Endothelial cell of umbilical vein (primary cell): Measurements from ENCODE around the gene LRRC28. TPM values are rescaled to one million over a fixed set of nuclear protein-coding genes. Genes with fewer than 3 reads are reported as not detected.

Experiments
- BruUV-seq: library from RNA; stranded (reverse); fragments of 400-500 nt; replicated peaks from 2 replicates; lab custom pipeline; 2021; lab: Mats Ljungman, UMichigan
- CTCF ChIA-PET: fragments of 300-600, 350-600 bp; sonication (Branson Sonifier 250); formaldehyde crosslinking; loops from one replicate; lab custom pipeline; 2021; ENCODE audit warnings: antibody characterized with exemption, inconsistent platforms; lab: Charles Lee
- POLR2A ChIA-PET: fragments of 300-600, 350-600 bp; sonication (Branson Sonifier 250); formaldehyde crosslinking; loops from one replicate; lab custom pipeline; 2021; ENCODE audit warnings: antibody characterized with exemption, inconsistent platforms; lab: Charles Lee
- DNase-seq: peaks from one replicate; pipeline ENCODE4 v3.0.0-alpha.2; 2011; ENCODE audit warnings: low read depth, low spot score
- FAIRE-seq: peaks from 2 replicates; lab custom pipeline; 2011; peaks lifted over from hg19 to GRCh38; lab: Jason Lieb, UNC
- H2AFZ ChIP-seq: 2 replicates; pipeline ENCODE4 v1.6.0; 2012; ENCODE audit warnings: low read depth, low read length, control low read depth, inconsistent platforms
- H3K27ac ChIP-seq: 2 replicates; pipeline ENCODE4 v1.5.1; 2011; ENCODE audit warnings: low read depth, mild to moderate bottlenecking, control low read depth, low read length, moderate library complexity; ENCODE audit not compliant: insufficient read depth
- H3K27me3 ChIP-seq, 2 experiments: 2 replicates each; pipeline versions ENCODE4 v1.6.0 to v1.6.1; 2011; ENCODE audit warnings: low read length in 2 of 2, mixed read lengths in 1 of 2; ENCODE audit not compliant: control insufficient read depth in 2 of 2, insufficient read depth in 2 of 2
- H3K36me3 ChIP-seq, 2 experiments: 2 replicates in 1 of 2; 3 replicates in 1 of 2; pipeline ENCODE4 v1.5.1; 2011; ENCODE audit warnings: low read length in 2 of 2, mild to moderate bottlenecking in 1 of 2, moderate library complexity in 1 of 2; ENCODE audit not compliant: control insufficient read depth in 2 of 2, insufficient read depth in 2 of 2; ENCODE audit errors: extremely low read depth in 1 of 2
- H3K4me1 ChIP-seq: 3 replicates; pipeline ENCODE4 v1.5.1; 2011; ENCODE audit warnings: mild to moderate bottlenecking, low read length; ENCODE audit not compliant: control insufficient read depth, insufficient read depth; ENCODE audit errors: extremely low read depth
- H3K4me2 ChIP-seq: 2 replicates; pipeline ENCODE4 v1.6.1; 2011; ENCODE audit warnings: low read length, control low read depth, mixed read lengths; ENCODE audit not compliant: insufficient read depth
- H3K4me3 ChIP-seq, 3 experiments: fragments of 200-600 bp in 1 of 3; sonication (generic), shearing (Covaris generic) in 1 of 3; replicated peaks in 1 of 3; 2 replicates each; pipeline ENCODE4 v1.5.1; 2011 to 2016; ENCODE audit warnings: control low read depth in 3 of 3, low read length in 3 of 3, mild to moderate bottlenecking in 2 of 3, inconsistent platforms in 1 of 3, low read depth in 1 of 3, moderate library complexity in 1 of 3; ENCODE audit not compliant: insufficient read depth in 1 of 3
- H3K79me2 ChIP-seq: 2 replicates; pipeline ENCODE4 v1.6.0; 2012; ENCODE audit warnings: low read length, inconsistent platforms; ENCODE audit not compliant: control insufficient read depth, insufficient read depth
- H3K9ac ChIP-seq: replicated peaks from 2 replicates; pipeline ENCODE3; 2011; ENCODE audit warnings: low read length, control low read depth; ENCODE audit not compliant: insufficient read depth; ENCODE audit errors: extremely low read depth
- H3K9me1 ChIP-seq: replicated peaks from 3 replicates; pipeline ENCODE4 v1.6.0; 2011; ENCODE audit warnings: mild to moderate bottlenecking, low read length; ENCODE audit not compliant: control insufficient read depth, insufficient read depth; ENCODE audit errors: extremely low read depth
- H3K9me3 ChIP-seq: replicated peaks from 2 replicates; pipeline ENCODE4 v1.5.1; 2012; ENCODE audit warnings: low read length, inconsistent platforms; ENCODE audit not compliant: control insufficient read depth, insufficient read depth
- H4K20me1 ChIP-seq: replicated peaks from 2 replicates; pipeline ENCODE3; 2011; ENCODE audit warnings: mild to moderate bottlenecking, low read length; ENCODE audit not compliant: control insufficient read depth, insufficient read depth; ENCODE audit errors: extremely low read depth
- CTCF ChIP-seq, 2 donors: IDR thresholded peaks; 1 replicate in 1 of 2; 2 replicates in 1 of 2; pipeline ENCODE4 v1.5.1; 2011; ENCODE audit warnings: low read length in 2 of 2, mild to moderate bottlenecking in 2 of 2, moderate library complexity in 2 of 2, control low read depth in 1 of 2, inconsistent platforms in 1 of 2, low read depth in 1 of 2; ENCODE audit not compliant: insufficient read depth in 1 of 2; ENCODE audit errors: extremely low read depth in 1 of 2
- EZH2 ChIP-seq: IDR thresholded peaks from 2 replicates; pipeline ENCODE4 v1.6.1; 2012; ENCODE audit warnings: borderline replicate concordance, low read depth, mild to moderate bottlenecking, moderate library complexity, low read length, inconsistent platforms; ENCODE audit not compliant: severe bottlenecking
- FOS ChIP-seq: IDR thresholded peaks from 2 replicates; pipeline ENCODE4 v1.6.1; 2011; ENCODE audit warnings: mild to moderate bottlenecking, low read length, moderate library complexity, borderline replicate concordance; ENCODE audit not compliant: insufficient read depth
- GATA2 ChIP-seq: IDR thresholded peaks from 2 replicates; pipeline ENCODE4 v1.7.0; 2011; ENCODE audit warnings: low read depth, mild to moderate bottlenecking, moderate library complexity, mixed read lengths, low read length; ENCODE audit not compliant: insufficient read length, insufficient read depth
- JUN ChIP-seq: IDR thresholded peaks from 2 replicates; pipeline ENCODE4 v1.6.1; 2011; ENCODE audit warnings: borderline replicate concordance, low read depth; ENCODE audit not compliant: insufficient read length, insufficient read depth
- MAX ChIP-seq: IDR thresholded peaks from 2 replicates; pipeline ENCODE4 v1.6.1; 2011; ENCODE audit not compliant: insufficient read depth, insufficient read length
- MYC ChIP-seq: IDR thresholded peaks from one replicate; pipeline ENCODE4 v1.6.1; 2011; ENCODE audit warnings: mild to moderate bottlenecking, low read depth, low read length
- POLR2A ChIP-seq: IDR thresholded peaks from 2 replicates; pipeline ENCODE4 v1.6.1; 2012; ENCODE audit warnings: low read depth, mild to moderate bottlenecking, control low read depth, low read length
- POLR2AphosphoS5 ChIP-seq: IDR thresholded peaks from 2 replicates; pipeline ENCODE4 v1.6.1; 2012; ENCODE audit warnings: low read depth, mild to moderate bottlenecking, control low read depth, low read length, moderate library complexity; ENCODE audit not compliant: insufficient read depth
- dilution Hi-C: fragments of 300-500 bp; cut with MboI; formaldehyde crosslinking; loops from one replicate; pipeline ENCODE4 v1.15.0; 2019; ENCODE audit warnings: low sequenced_read_pairs; ENCODE audit not compliant: extremely low pct_ligation_motif_present
- intact Hi-C: fragments of 100-400 bp; cut with micrococcal nuclease; formaldehyde crosslinking; loops from one replicate; pipeline ENCODE4 v1.10.0; 2022
- polyA plus RNA-seq, 4 experiments: library from polyadenylated mRNA; depleted of rRNA in 3 of 4; stranded (reverse) in 3 of 4; unstranded in 1 of 4; fragments of >200 nt; gene quantifications; 2 replicates each; pipeline versions ENCODE4 v1.2.1 to v1.2.3, GENCODE V29; 2011 to 2012; ENCODE audit warnings: missing spikeins in 1 of 4
- total RNA-seq: library from RNA; stranded (reverse); gene quantifications from 2 replicates; pipeline ENCODE4 v1.2.3, GENCODE V29; 2021

Gene LRRC28
- total and polyA plus RNA-seq, 2 donors (not counting 3 experiments of a cell fraction or from before 2014, with no cell fraction given) = 19.6 to 26.7 TPM

GRCh38 chr15:99393641-99394040 is 142.4 kb downstream of the LRRC28 start:
- Histone ChIP-seq H3K9ac (no peak overlapping the region), H3K9me3 (no peaks in the 10 kb centered on the region), H2AFZ (no peak overlapping the region), H3K4me2 (no peak overlapping the region), H3K27ac (no peak overlapping the region), H3K36me3 (no peaks in the 10 kb centered on the region), H4K20me1 (no peaks in the 10 kb centered on the region), H3K27me3 (no peaks in the 10 kb centered on the region), H3K4me1 (no peaks in the 10 kb centered on the region), H3K9me1 (no peaks in the 10 kb centered on the region), H3K79me2 (no peaks in the 10 kb centered on the region), H3K4me3 (no peak overlapping the region)
- intact Hi-C loops (no loop called here), dilution Hi-C loops (no loop called here)
- ChIA-PET POLR2A (no interaction called here), CTCF (interaction anchor here (0.7 to 2.3 kb wide), 3 partner anchors 30 to 311 kb away, joined by 3 to 7 read pairs (median 3); no protein-coding TSS in a partner anchor)
- FAIRE-seq (no peak), DNase-seq (no peak)
- TF ChIP-seq CTCF (IDR thresholded peaks at IDR 0.05; ENCODE audit: extremely low read depth in 1 of 2, insufficient read depth in 1 of 2, low read depth in 1 of 2, low read length in 2 of 2) (no peak), FOS (no peak), JUN (no peak), EZH2 (no peak), POLR2AphosphoS5 (no peak), MAX (no peak), GATA2 (no peak), MYC (no peak), POLR2A (no peak)
- no TSS peak for BruUV-seq
